Thyroid gland (tissue), 4 donors: ENCODE measurements around the gene MTG2. TPM values are rescaled to one million over a fixed set of nuclear protein-coding genes. Genes with fewer than 3 reads are reported as not detected.

Experiments used
- DNase-seq, 2 donors: peaks; one replicate each; pipeline ENCODE4 v3.0.0-alpha.2; 2019
- H3K27ac ChIP-seq, 3 donors: fragments of 200-600 bp; sonication (generic); 1 replicate in 2 of 3; 2 replicates in 1 of 3; pipeline ENCODE4 v1.5.1; 2016 to 2019; ENCODE audit warnings: mild to moderate bottlenecking in 1 of 3, moderate library complexity in 1 of 3
- H3K27me3 ChIP-seq: fragments of 200-600 bp; sonication (generic); one replicate; pipeline ENCODE4 v1.5.1; 2019
- H3K36me3 ChIP-seq, 2 donors: fragments of 200-600 bp; sonication (generic); one replicate each; pipeline ENCODE4 v1.5.1; 2016 to 2019
- H3K4me1 ChIP-seq, 2 donors: fragments of 200-600 bp; sonication (generic); one replicate each; pipeline ENCODE4 v1.5.1; 2017 to 2019
- H3K4me3 ChIP-seq, 3 donors: fragments of 200-600 bp; sonication (generic); replicated peaks in 1 of 3; 1 replicate in 2 of 3; 2 replicates in 1 of 3; pipeline ENCODE4 v1.5.1; 2016; ENCODE audit warnings: mild to moderate bottlenecking in 1 of 3
- H3K9me3 ChIP-seq: fragments of 200-600 bp; sonication (generic); one replicate; pipeline ENCODE4 v1.5.1; 2017
- CTCF ChIP-seq, 6 experiments: fragments of 200-600 bp in 3 of 6; fragments of 450-650 bp in 3 of 6; sonication (generic) in 3 of 6; IDR thresholded peaks; one replicate each; pipeline ENCODE4 v1.5.1; 2016 to 2019; ENCODE audit warnings: antibody characterized with exemption in 6 of 6, mild to moderate bottlenecking in 2 of 6, inconsistent platforms in 1 of 6, moderate library complexity in 1 of 6
- POLR2A ChIP-seq, 2 donors: fragments of 450-650 bp; IDR thresholded peaks; one replicate each; pipeline ENCODE4 v1.6.1; 2017; ENCODE audit warnings: antibody characterized with exemption in 2 of 2, mild to moderate bottlenecking in 2 of 2, moderate library complexity in 1 of 2
- WGBS, 2 donors: methylation state at CpG; one replicate each; pipeline ENCODE4 v1.1.5; 2017; 5-methylcytosine and 5-hydroxymethylcytosine counted together
- intact Hi-C: fragments of 100-400 bp; cut with DNase I; formaldehyde crosslinking; loops from one replicate; pipeline ENCODE4 v1.15.1; 2023
- total RNA-seq, 4 donors: library from RNA; depleted of rRNA; stranded (reverse); fragments of >200 nt; gene quantifications; one replicate each; pipeline ENCODE4 v1.2.3, GENCODE V29; 2016

Gene MTG2
- total RNA-seq, 4 donors from 2014 or later = 21.6 to 38.2 (median 33.4) TPM

- WGBS, 2 donors = 92 to 96% methylated on average over 7 to 11 of the region's 12 CpGs
- peaks cover 0 to 5% of the 10 kb centered on the region in 2 donors for H3K4me1 ChIP-seq
- H3K9me3 ChIP-seq = no peaks in the 10 kb centered on the region
- DNase-seq = no peak
- TF ChIP-seq POLR2A (IDR thresholded peaks at IDR 0.05) (no peak), CTCF (IDR thresholded peaks at IDR 0.05) (no peak)
- H3K27me3 ChIP-seq = no peaks in the 10 kb centered on the region
- H3K4me3 ChIP-seq = no peak overlapping the region
- peaks cover 9 to 23% of the 10 kb centered on the region in 2 donors for H3K36me3 ChIP-seq
- H3K27ac ChIP-seq = no peak overlapping the region
- intact Hi-C loops = no loop called here
Measured at GRCh38 chr20:62158088-62158400, 24.8 kb upstream of the MTG2 start.

GRCh38 chr20:62158541-62158940 lies 24.3 kb upstream of the MTG2 start:
- TF ChIP-seq POLR2A (IDR thresholded peaks at IDR 0.05) (no peak), CTCF (IDR thresholded peaks at IDR 0.05) (no peak)
- H3K4me1 ChIP-seq = peaks cover 0 to 5% of the 10 kb centered on the region in 2 donors
- WGBS, 2 donors = 95 to 97% methylated on average over 17 to 21 of the region's 22 CpGs
- H3K27ac ChIP-seq = no peak overlapping the region
- no peaks in the 10 kb centered on the region for H3K9me3 ChIP-seq
- DNase-seq = no peak
- intact Hi-C loops = no loop called here
- H3K36me3 ChIP-seq = peaks cover 10 to 26% of the 10 kb centered on the region in 2 donors
- H3K27me3 ChIP-seq = no peaks in the 10 kb centered on the region
- no peak overlapping the region for H3K4me3 ChIP-seq

- H3K4me3 ChIP-seq = no peak overlapping the region
- 90 to 94% methylated on average over 7 to 11 of the region's 11 CpGs for WGBS, 2 donors
- H3K27me3 ChIP-seq = no peaks in the 10 kb centered on the region
- H3K9me3 ChIP-seq = no peaks in the 10 kb centered on the region
- TF ChIP-seq POLR2A (IDR thresholded peaks at IDR 0.05) (no peak), CTCF (IDR thresholded peaks at IDR 0.05) (no peak)
- intact Hi-C loops = no loop called here
- DNase-seq = no peak
- H3K27ac ChIP-seq = no peak overlapping the region
- peaks cover 0 to 5% of the 10 kb centered on the region in 2 donors for H3K4me1 ChIP-seq
- H3K36me3 ChIP-seq = peaks cover 15 to 30% of the 10 kb centered on the region in 2 donors
Measured at GRCh38 chr20:62159052-62159451, 23.8 kb upstream of the MTG2 start.

- TF ChIP-seq CTCF (IDR thresholded peaks at IDR 0.05) = no peak
- no peak for TF ChIP-seq POLR2A (IDR thresholded peaks at IDR 0.05)
- no peak for DNase-seq
- peaks cover 23 to 35% of the 10 kb centered on the region in 2 donors for H3K36me3 ChIP-seq
- H3K27me3 ChIP-seq = no peaks in the 10 kb centered on the region
- no peak overlapping the region for H3K4me3 ChIP-seq
- H3K9me3 ChIP-seq = no peaks in the 10 kb centered on the region
- WGBS, 2 donors = 90 to 93% methylated on average over 12 to 13 of the region's 14 CpGs
- no peak overlapping the region for H3K27ac ChIP-seq
- peaks cover 0 to 5% of the 10 kb centered on the region in 2 donors for H3K4me1 ChIP-seq
- intact Hi-C loops = no loop called here
Measured at GRCh38 chr20:62159839-62160238, 23.0 kb upstream of the MTG2 start.

- Histone ChIP-seq H3K9me3 (no peaks in the 10 kb centered on the region), H3K27ac (no peak overlapping the region), H3K27me3 (no peaks in the 10 kb centered on the region), H3K36me3 (peaks cover 26 to 39% of the 10 kb centered on the region in 2 donors), H3K4me1 (peaks cover 0 to 5% of the 10 kb centered on the region in 2 donors), H3K4me3 (no peak overlapping the region)
- no peak for DNase-seq
- WGBS, 2 donors = 88 to 95% methylated on average over 8 to 9 of the region's 9 CpGs
- intact Hi-C loops = no loop called here
- TF ChIP-seq POLR2A (IDR thresholded peaks at IDR 0.05) = no peak
- TF ChIP-seq CTCF (IDR thresholded peaks at IDR 0.05) = no peak
Measured at GRCh38 chr20:62160253-62160652, 22.6 kb upstream of the MTG2 start.
